ENCODE results near the gene CMTM5. TPM values are rescaled to one million over a fixed set of nuclear protein-coding genes. Genes with fewer than 3 reads are reported as not detected.
"Not testable (repeated sequence)": the region's sequence is repeated elsewhere in the genome, so short reads cannot be mapped to it uniquely, and the experiment has no call there.

The CMTM5 gene
- total RNA-seq, 1 experiment from 2014 or later, result not detected

GRCh38 chr14:23385244-23385641 lies 8.4 kb downstream of the CMTM5 start:
- intact Hi-C loops (cut with micrococcal nuclease; ENCODE audit: unreplicated experiment), result no loop called here
- ChIA-PET CTCF (no interaction called here), POLR2A (no interaction called here)
- in situ Hi-C loops (cut with HindIII; ENCODE audit: low pct_unique_long_range_greater_than_20kb, low sequenced_read_pairs), result no loop called here
- Histone ChIP-seq H3K4me3 (ENCODE audit: low read depth in 2 of 2, low read length in 2 of 2) (no peak overlapping the region), H3K27ac (ENCODE audit: low read length) (no peak overlapping the region), H3K36me3 (ENCODE audit: control insufficient read depth, insufficient read depth, low read length) (no peaks in the 10 kb centered on the region), H3K4me1 (ENCODE audit: control insufficient read depth, insufficient read depth, low read length) (no peaks in the 10 kb centered on the region), H3K27me3 (ENCODE audit: control insufficient read depth, insufficient read depth, low read length) (no peaks in the 10 kb centered on the region), H3K9me3 (ENCODE audit: control insufficient read depth, insufficient read depth, low read depth, low read length) (no peaks in the 10 kb centered on the region)
- no TSS peak for BruUV-seq (replicated peaks)
- TF ChIP-seq TCF7L2 (IDR thresholded peaks at IDR 0.05; ENCODE audit: low read depth, low read length), result no peak
- no peak for TF ChIP-seq CTCF (IDR thresholded peaks at IDR 0.05)
- no peak for TF ChIP-seq POLR2AphosphoS5 (IDR thresholded peaks at IDR 0.05; ENCODE audit: low read depth, low read length)
- TF ChIP-seq REST (IDR thresholded peaks at IDR 0.05; ENCODE audit: insufficient read depth in 1 of 2, low read depth in 2 of 2, low read length in 1 of 2), result no peak
- no peak for TF ChIP-seq SIN3A (IDR thresholded peaks at IDR 0.05; ENCODE audit: borderline replicate concordance, insufficient read depth, low read depth, low read length)
- DNase-seq (ENCODE audit: low read depth, low spot score) (no peak), ATAC-seq (no peak)

- DNase-seq (ENCODE audit: low read depth, low spot score), result no peak
- H3K4me1 ChIP-seq (ENCODE audit: control insufficient read depth, insufficient read depth, low read length), result no peaks in the 10 kb centered on the region
- no peaks in the 10 kb centered on the region for H3K9me3 ChIP-seq (ENCODE audit: control insufficient read depth, insufficient read depth, low read depth, low read length)
- no peak for ATAC-seq
- H3K36me3 ChIP-seq (ENCODE audit: control insufficient read depth, insufficient read depth, low read length), result no peaks in the 10 kb centered on the region
- ChIA-PET CTCF (interaction anchor here (0.6 kb wide), 1 partner anchor 66 kb away, joined by 8 read pairs; no protein-coding TSS in a partner anchor), POLR2A (no interaction called here)
- no TSS peak for BruUV-seq (replicated peaks)
- intact Hi-C loops (cut with micrococcal nuclease; ENCODE audit: unreplicated experiment) (no loop called here), in situ Hi-C loops (cut with HindIII; ENCODE audit: low pct_unique_long_range_greater_than_20kb, low sequenced_read_pairs) (no loop called here)
- no peaks in the 10 kb centered on the region for H3K27me3 ChIP-seq (ENCODE audit: control insufficient read depth, insufficient read depth, low read length)
- no peak overlapping the region for H3K4me3 ChIP-seq (ENCODE audit: low read depth in 2 of 2, low read length in 2 of 2)
- H3K27ac ChIP-seq (ENCODE audit: low read length), result no peak overlapping the region
- TF ChIP-seq REST (IDR thresholded peaks at IDR 0.05; ENCODE audit: insufficient read depth in 1 of 2, low read depth in 2 of 2, low read length in 1 of 2) (no peak), POLR2AphosphoS5 (IDR thresholded peaks at IDR 0.05; ENCODE audit: low read depth, low read length) (no peak), CTCF (IDR thresholded peaks at IDR 0.05) (no peak), TCF7L2 (IDR thresholded peaks at IDR 0.05; ENCODE audit: low read depth, low read length) (no peak), SIN3A (IDR thresholded peaks at IDR 0.05; ENCODE audit: borderline replicate concordance, insufficient read depth, low read depth, low read length) (no peak)
Observed at GRCh38 chr14:23385642-23386265, 8.9 kb downstream of the CMTM5 start.

- ATAC-seq; H3K4me1 ChIP-seq (ENCODE audit: control insufficient read depth, insufficient read depth, low read length); BruUV-seq (replicated peaks); DNase-seq (ENCODE audit: low read depth, low spot score); H3K9me3 ChIP-seq (ENCODE audit: control insufficient read depth, insufficient read depth, low read depth, low read length); POLR2A ChIA-PET; H3K4me3 ChIP-seq (ENCODE audit: low read depth in 2 of 2, low read length in 2 of 2); intact Hi-C loops (cut with micrococcal nuclease; ENCODE audit: unreplicated experiment); H3K27me3 ChIP-seq (ENCODE audit: control insufficient read depth, insufficient read depth, low read length); in situ Hi-C loops (cut with HindIII; ENCODE audit: low pct_unique_long_range_greater_than_20kb, low sequenced_read_pairs); H3K36me3 ChIP-seq (ENCODE audit: control insufficient read depth, insufficient read depth, low read length); H3K27ac ChIP-seq (ENCODE audit: low read length): not testable (repeated sequence)
- CTCF ChIA-PET, result interaction anchor here (0.6 kb wide), 1 partner anchor 67 kb away, joined by 8 read pairs; no protein-coding TSS in a partner anchor
Observed at GRCh38 chr14:23386266-23386657, 9.4 kb downstream of the CMTM5 start.
